Loucy (cell line): Measurements from ENCODE around the gene NPTXR.

Experiments used
- EZH2phosphoT487 ChIP-seq: fragments of 200-600 bp; IDR thresholded peaks from 2 replicates; pipeline ENCODE4 v1.6.1; 2018; ENCODE audit warnings: antibody characterized with exemption, mild to moderate bottlenecking, moderate library complexity, borderline replicate concordance
- TF ChIP-seq, protein P1 (sequence below): fragments of 200-600 bp; sonication (generic); conservative IDR thresholded peaks from 2 replicates; pipeline ENCODE4 v1.5.1; 2014; ENCODE audit warnings: mild to moderate bottlenecking, antibody characterized with exemption, low read length

DNA sequence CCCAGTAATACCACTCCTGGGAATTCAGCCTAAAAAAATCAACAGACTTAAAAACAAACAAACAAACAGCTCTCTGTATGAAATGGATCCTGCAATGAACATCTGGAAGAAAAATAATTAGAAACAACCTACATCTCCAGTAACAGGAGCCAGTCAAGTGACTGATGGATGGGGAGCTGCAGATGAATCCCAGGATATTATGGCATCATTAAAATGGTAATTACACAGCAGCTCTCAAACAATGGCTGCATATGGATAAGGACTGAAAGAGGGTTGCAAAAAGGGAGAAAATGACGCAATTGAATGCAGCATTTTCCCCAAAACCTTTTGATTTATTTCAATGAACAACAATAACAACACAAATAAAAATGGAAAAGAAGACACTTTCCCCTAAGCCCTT lies 4.1 kb downstream of the NPTXR start:
- TF ChIP-seq, protein P1, sequence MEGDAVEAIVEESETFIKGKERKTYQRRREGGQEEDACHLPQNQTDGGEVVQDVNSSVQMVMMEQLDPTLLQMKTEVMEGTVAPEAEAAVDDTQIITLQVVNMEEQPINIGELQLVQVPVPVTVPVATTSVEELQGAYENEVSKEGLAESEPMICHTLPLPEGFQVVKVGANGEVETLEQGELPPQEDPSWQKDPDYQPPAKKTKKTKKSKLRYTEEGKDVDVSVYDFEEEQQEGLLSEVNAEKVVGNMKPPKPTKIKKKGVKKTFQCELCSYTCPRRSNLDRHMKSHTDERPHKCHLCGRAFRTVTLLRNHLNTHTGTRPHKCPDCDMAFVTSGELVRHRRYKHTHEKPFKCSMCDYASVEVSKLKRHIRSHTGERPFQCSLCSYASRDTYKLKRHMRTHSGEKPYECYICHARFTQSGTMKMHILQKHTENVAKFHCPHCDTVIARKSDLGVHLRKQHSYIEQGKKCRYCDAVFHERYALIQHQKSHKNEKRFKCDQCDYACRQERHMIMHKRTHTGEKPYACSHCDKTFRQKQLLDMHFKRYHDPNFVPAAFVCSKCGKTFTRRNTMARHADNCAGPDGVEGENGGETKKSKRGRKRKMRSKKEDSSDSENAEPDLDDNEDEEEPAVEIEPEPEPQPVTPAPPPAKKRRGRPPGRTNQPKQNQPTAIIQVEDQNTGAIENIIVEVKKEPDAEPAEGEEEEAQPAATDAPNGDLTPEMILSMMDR: no peak
- TF ChIP-seq EZH2phosphoT487: no peak
